GM12878 (cell line): ENCODE results near the gene SLC12A5. TPM values are rescaled to one million over a fixed set of nuclear protein-coding genes. Genes with fewer than 3 reads are reported as not detected.

Experiments used
- ATAC-seq: fragments of 200-7000 bp; cut with Tn5 transposase; 3 replicates; pipeline ENCODE4 v1.9.1; 2020; ENCODE audit warnings: mild to moderate bottlenecking, moderate library complexity
- BruUV-seq: library from RNA; stranded (reverse); fragments of 400-500 nt; replicated peaks from 2 replicates; lab custom pipeline; 2021; lab: Mats Ljungman, UMichigan
- CTCF ChIA-PET: fragments of 300-600 bp; sonication (Branson Sonifier 250); formaldehyde crosslinking; extraction: SDS; loops from one replicate; lab custom pipeline; 2021; ENCODE audit warnings: inconsistent platforms; lab: Yijun Ruan, JAX
- POLR2A ChIA-PET: fragments of 350-600 bp; formaldehyde crosslinking; extraction: SDS; loops from one replicate; lab custom pipeline; 2021; ENCODE audit warnings: inconsistent platforms; lab: Charles Lee
- RAD21 ChIA-PET: fragments of 300-600 bp; sonication (Branson Sonifier 250); formaldehyde crosslinking; loops from one replicate; lab custom pipeline; 2023; ENCODE audit warnings: antibody characterized with exemption; ENCODE audit not compliant: unreplicated experiment; lab: Charles Lee
- SMC1A ChIA-PET: fragments of 300-600 bp; sonication (Branson Sonifier 250); formaldehyde crosslinking; loops from one replicate; lab custom pipeline; 2023; ENCODE audit not compliant: unreplicated experiment, uncharacterized antibody; lab: Charles Lee
- DNase-seq: peaks from one replicate; pipeline ENCODE4 v3.0.0-alpha.2; 2011; ENCODE audit warnings: low read depth, low spot score
- FAIRE-seq: peaks from 3 replicates; lab custom pipeline; 2011; peaks lifted over from hg19 to GRCh38; lab: Jason Lieb, UNC
- H2AFZ ChIP-seq: 2 replicates; pipeline ENCODE4 v1.6.0; 2011; ENCODE audit warnings: low read depth, low read length, control low read depth; ENCODE audit not compliant: control insufficient read depth
- H3K27ac ChIP-seq: 2 replicates; pipeline ENCODE4 v1.5.1; 2011; ENCODE audit warnings: control low read depth; ENCODE audit not compliant: control insufficient read depth, insufficient read depth
- H3K27me3 ChIP-seq, 2 experiments: replicated peaks in 1 of 2; 2 replicates each; pipeline versions ENCODE4 v1.6.0 to v1.6.1; 2011; ENCODE audit warnings: low read length in 1 of 2; ENCODE audit not compliant: control insufficient read depth in 2 of 2, insufficient read depth in 2 of 2
- H3K36me3 ChIP-seq, 2 experiments: 2 replicates each; pipeline ENCODE4 v1.5.1; 2011; ENCODE audit warnings: low read length in 1 of 2; ENCODE audit not compliant: control insufficient read depth in 2 of 2, insufficient read depth in 2 of 2
- H3K4me1 ChIP-seq: 2 replicates; pipeline ENCODE4 v1.6.1; 2011; ENCODE audit warnings: mild to moderate bottlenecking, low read length, moderate library complexity, mixed read lengths; ENCODE audit not compliant: control insufficient read depth, insufficient read depth
- H3K4me2 ChIP-seq: 2 replicates; pipeline ENCODE4 v1.6.0; 2011; ENCODE audit warnings: control low read depth; ENCODE audit not compliant: control insufficient read depth, insufficient read depth
- H3K4me3 ChIP-seq: fragments of 200-600 bp; sonication (generic); 2 replicates; pipeline ENCODE4 v1.5.1; 2016
- H3K79me2 ChIP-seq: 2 replicates; pipeline ENCODE4 v1.6.0; 2011; ENCODE audit warnings: low read length; ENCODE audit not compliant: control insufficient read depth, insufficient read depth
- H3K9ac ChIP-seq: 2 replicates; pipeline ENCODE4 v1.8.0; 2011; ENCODE audit warnings: low read length, control low read depth, mixed read lengths; ENCODE audit not compliant: control insufficient read depth, insufficient read depth
- H3K9me3 ChIP-seq: replicated peaks from 3 replicates; pipeline ENCODE4 v1.5.1; 2011; ENCODE audit warnings: mild to moderate bottlenecking, low read length; ENCODE audit not compliant: control insufficient read depth, insufficient read depth
- H4K20me1 ChIP-seq: 2 replicates; pipeline ENCODE4 v1.6.0; 2011; ENCODE audit not compliant: control insufficient read depth, insufficient read depth
- BHLHE40 ChIP-seq, 2 experiments: fragments of 450-650 bp in 1 of 2; IDR thresholded peaks; 2 replicates each; pipeline ENCODE4 v1.6.1; 2011 to 2017; ENCODE audit warnings: low read depth in 2 of 2, borderline replicate concordance in 1 of 2, improper control_type of control experiment in 1 of 2, low read length in 1 of 2, mild to moderate bottlenecking in 1 of 2
- CBX5 ChIP-seq: sonication (generic); IDR thresholded peaks from 2 replicates; pipeline ENCODE4 v1.6.1; 2016; ENCODE audit warnings: low read depth, moderate library complexity, mild to moderate bottlenecking, inconsistent platforms
- IKZF1 ChIP-seq: fragments of 450-650 bp; conservative IDR thresholded peaks from 2 replicates; pipeline ENCODE4 v1.6.1; 2017; ENCODE audit warnings: antibody characterized with exemption, mild to moderate bottlenecking
- IKZF2 ChIP-seq, 2 experiments: fragments of 450-650 bp; IDR thresholded peaks; 2 replicates each; pipeline ENCODE4 v1.6.1; 2017; ENCODE audit warnings: mild to moderate bottlenecking in 2 of 2, moderate library complexity in 2 of 2
- WGBS: methylation state at CpG from one replicate; pipeline ENCODE4 v1.1.6; 2016; ENCODE audit warnings: low lambda C conversion rate; ENCODE audit not compliant: insufficient replicate concordance, insufficient coverage; ENCODE audit errors: missing lambda C conversion rate; 5-methylcytosine and 5-hydroxymethylcytosine counted together
- in situ Hi-C: fragments of 300-500 bp; cut with MboI; formaldehyde crosslinking; loops from 9 replicates; pipeline ENCODE4 v1.14.3; 2018; ENCODE audit warnings: mixed read lengths
- intact Hi-C: fragments of 100-400 bp; cut with micrococcal nuclease; formaldehyde crosslinking; loops from one replicate; pipeline ENCODE4 v1.14.2; 2022; ENCODE audit not compliant: unreplicated experiment
- polyA plus RNA-seq, 11 experiments: library from polyadenylated mRNA; depleted of rRNA in 4 of 11; unstranded in 6 of 11; stranded (reverse) in 5 of 11; fragments of >200 nt; fragmentation: Nextera tagmentation in 4 of 11; fragmentation: Illumina TruSeq in 1 of 11; extraction: Ambion mirVana in 4 of 11; extraction: Trizol in 1 of 11; gene quantifications; 1 replicate in 1 of 11; 2 replicates in 10 of 11; pipeline versions ENCODE4 v1.2.1 to v1.2.3, GENCODE V29; 2011 to 2016; ENCODE audit warnings: inconsistent platforms in 2 of 11, missing spikeins in 2 of 11, low read depth in 1 of 11
- total RNA-seq, 4 experiments: library from RNA; depleted of rRNA in 3 of 4; stranded (reverse); fragments of >200 nt in 3 of 4; fragmentation: Illumina TruSeq in 1 of 4; extraction: Trizol in 1 of 4; gene quantifications; 2 replicates each; pipeline versions ENCODE4 v1.2.1 to v1.2.3, GENCODE V29; 2013 to 2021
- TF ChIP-seq, protein P1 (sequence below): fragments of 450-650 bp; formaldehyde crosslinking; IDR thresholded peaks from 2 replicates; pipeline ENCODE4 v1.5.0; 2022; ENCODE audit warnings: mild to moderate bottlenecking, missing genetic modification characterization
- TF ChIP-seq, protein P2 (sequence below): IDR thresholded peaks from 2 replicates; pipeline ENCODE4 v1.6.1; 2012; ENCODE audit warnings: mild to moderate bottlenecking, low read depth, low read length

The SLC12A5 gene
- total and polyA plus RNA-seq, 10 of the 15 experiments (the other 5 are each of a cell fraction or from before 2014, with no cell fraction given), result 0.26 to 2.7 (median 1.2) TPM

DNA sequence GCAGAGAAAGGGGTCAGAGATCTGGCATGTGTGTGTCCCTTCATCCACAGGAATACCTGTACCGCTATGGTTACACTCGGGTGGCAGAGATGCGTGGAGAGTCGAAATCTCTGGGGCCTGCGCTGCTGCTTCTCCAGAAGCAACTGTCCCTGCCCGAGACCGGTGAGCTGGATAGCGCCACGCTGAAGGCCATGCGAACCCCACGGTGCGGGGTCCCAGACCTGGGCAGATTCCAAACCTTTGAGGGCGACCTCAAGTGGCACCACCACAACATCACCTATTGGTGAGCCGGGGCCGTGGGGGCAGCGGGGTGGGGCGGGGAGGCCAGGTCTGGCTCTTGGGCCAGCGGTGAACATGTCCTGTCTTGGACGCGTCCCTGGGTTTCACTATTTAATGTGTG is 19.2 kb upstream of the SLC12A5 start (continued):
- TF ChIP-seq, protein P1, sequence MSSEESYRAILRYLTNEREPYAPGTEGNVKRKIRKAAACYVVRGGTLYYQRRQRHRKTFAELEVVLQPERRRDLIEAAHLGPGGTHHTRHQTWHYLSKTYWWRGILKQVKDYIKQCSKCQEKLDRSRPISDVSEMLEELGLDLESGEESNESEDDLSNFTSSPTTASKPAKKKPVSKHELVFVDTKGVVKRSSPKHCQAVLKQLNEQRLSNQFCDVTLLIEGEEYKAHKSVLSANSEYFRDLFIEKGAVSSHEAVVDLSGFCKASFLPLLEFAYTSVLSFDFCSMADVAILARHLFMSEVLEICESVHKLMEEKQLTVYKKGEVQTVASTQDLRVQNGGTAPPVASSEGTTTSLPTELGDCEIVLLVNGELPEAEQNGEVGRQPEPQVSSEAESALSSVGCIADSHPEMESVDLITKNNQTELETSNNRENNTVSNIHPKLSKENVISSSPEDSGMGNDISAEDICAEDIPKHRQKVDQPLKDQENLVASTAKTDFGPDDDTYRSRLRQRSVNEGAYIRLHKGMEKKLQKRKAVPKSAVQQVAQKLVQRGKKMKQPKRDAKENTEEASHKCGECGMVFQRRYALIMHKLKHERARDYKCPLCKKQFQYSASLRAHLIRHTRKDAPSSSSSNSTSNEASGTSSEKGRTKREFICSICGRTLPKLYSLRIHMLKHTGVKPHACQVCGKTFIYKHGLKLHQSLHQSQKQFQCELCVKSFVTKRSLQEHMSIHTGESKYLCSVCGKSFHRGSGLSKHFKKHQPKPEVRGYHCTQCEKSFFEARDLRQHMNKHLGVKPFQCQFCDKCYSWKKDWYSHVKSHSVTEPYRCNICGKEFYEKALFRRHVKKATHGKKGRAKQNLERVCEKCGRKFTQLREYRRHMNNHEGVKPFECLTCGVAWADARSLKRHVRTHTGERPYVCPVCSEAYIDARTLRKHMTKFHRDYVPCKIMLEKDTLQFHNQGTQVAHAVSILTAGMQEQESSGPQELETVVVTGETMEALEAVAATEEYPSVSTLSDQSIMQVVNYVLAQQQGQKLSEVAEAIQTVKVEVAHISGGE (CRISPR knock-in tag), result no peak
- TF ChIP-seq CBX5, result no peak

GRCh38 chr20:46010491-46011391 is 18.3 kb upstream of the SLC12A5 start:
- intact Hi-C loops, result loop anchor here (5.0 kb wide), 1 partner anchor 38 kb away; the partner anchor contains the start of gene ZNF335
- H3K79me2 ChIP-seq, result no peaks in the 10 kb centered on the region
- H3K4me1 ChIP-seq, result peaks cover 30% of the 10 kb centered on the region
- H3K27me3 ChIP-seq, result peaks cover 11 to 12% of the 10 kb centered on the region in 2 experiments; a peak in 3 of 4 replicates
- DNase-seq (no peak), FAIRE-seq (no peak), ATAC-seq (peak; percentile 12)
- no TSS peak for BruUV-seq
- no peak overlapping the region for H3K4me3 ChIP-seq
- in situ Hi-C loops, result no loop called here
- H3K36me3 ChIP-seq, result no peaks in the 10 kb centered on the region
- ChIA-PET RAD21 (interaction anchor here (6.6 kb wide), 1 partner anchor 23 kb away, joined by 66 read pairs; no protein-coding TSS in a partner anchor), POLR2A (no interaction called here), CTCF (interaction anchor here (1.3 to 11.5 kb wide), 4 partner anchors 11 to 109 kb away, joined by 4 to 190 read pairs (median 34); no protein-coding TSS in a partner anchor), SMC1A (no interaction called here)
- no peak overlapping the region for H2AFZ ChIP-seq
- 23% methylated on average over 70 of the region's 74 CpGs for WGBS
- peak overlapping the region; percentile 35; the same call in 1 of the 2 replicates for H3K4me2 ChIP-seq
- no peaks in the 10 kb centered on the region; the same call in 2 of the 3 replicates for H3K9me3 ChIP-seq
- no peaks in the 10 kb centered on the region for H4K20me1 ChIP-seq
- H3K9ac ChIP-seq, result no peak overlapping the region
- no peak overlapping the region for H3K27ac ChIP-seq
- TF ChIP-seq IKZF2 (IDR thresholded peaks at IDR 0.05) (peak in 1 of 2 experiments; percentile 12; a peak in 1 of 4 replicates), IKZF1 (0 out of 2 replicates have a peak, but pooled peaks have one; percentile 29), BHLHE40 (IDR thresholded peaks at IDR 0.05; ENCODE audit: borderline replicate concordance in 1 of 2, low read depth in 2 of 2, low read length in 1 of 2) (peak in 1 of 2 experiments; percentile 34; a peak in 1 of 4 replicates)
- TF ChIP-seq, protein P2, sequence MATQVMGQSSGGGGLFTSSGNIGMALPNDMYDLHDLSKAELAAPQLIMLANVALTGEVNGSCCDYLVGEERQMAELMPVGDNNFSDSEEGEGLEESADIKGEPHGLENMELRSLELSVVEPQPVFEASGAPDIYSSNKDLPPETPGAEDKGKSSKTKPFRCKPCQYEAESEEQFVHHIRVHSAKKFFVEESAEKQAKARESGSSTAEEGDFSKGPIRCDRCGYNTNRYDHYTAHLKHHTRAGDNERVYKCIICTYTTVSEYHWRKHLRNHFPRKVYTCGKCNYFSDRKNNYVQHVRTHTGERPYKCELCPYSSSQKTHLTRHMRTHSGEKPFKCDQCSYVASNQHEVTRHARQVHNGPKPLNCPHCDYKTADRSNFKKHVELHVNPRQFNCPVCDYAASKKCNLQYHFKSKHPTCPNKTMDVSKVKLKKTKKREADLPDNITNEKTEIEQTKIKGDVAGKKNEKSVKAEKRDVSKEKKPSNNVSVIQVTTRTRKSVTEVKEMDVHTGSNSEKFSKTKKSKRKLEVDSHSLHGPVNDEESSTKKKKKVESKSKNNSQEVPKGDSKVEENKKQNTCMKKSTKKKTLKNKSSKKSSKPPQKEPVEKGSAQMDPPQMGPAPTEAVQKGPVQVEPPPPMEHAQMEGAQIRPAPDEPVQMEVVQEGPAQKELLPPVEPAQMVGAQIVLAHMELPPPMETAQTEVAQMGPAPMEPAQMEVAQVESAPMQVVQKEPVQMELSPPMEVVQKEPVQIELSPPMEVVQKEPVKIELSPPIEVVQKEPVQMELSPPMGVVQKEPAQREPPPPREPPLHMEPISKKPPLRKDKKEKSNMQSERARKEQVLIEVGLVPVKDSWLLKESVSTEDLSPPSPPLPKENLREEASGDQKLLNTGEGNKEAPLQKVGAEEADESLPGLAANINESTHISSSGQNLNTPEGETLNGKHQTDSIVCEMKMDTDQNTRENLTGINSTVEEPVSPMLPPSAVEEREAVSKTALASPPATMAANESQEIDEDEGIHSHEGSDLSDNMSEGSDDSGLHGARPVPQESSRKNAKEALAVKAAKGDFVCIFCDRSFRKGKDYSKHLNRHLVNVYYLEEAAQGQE, result no peak
